Mesenchymal stem cell (in vitro differentiated cells and primary cell): ENCODE data around the gene XPR1.

Experiments used
- DNase-seq: peaks from one replicate; pipeline ENCODE4 v3.0.0-alpha.2; 2013
- H2AFZ ChIP-seq: one replicate; pipeline ENCODE4 v1.6.1; 2013; ENCODE audit warnings: low read depth, mild to moderate bottlenecking, control low read depth, inconsistent platforms, low read length, moderate library complexity
- H2AK5ac ChIP-seq: 2 replicates; pipeline ENCODE4 v1.6.1; 2013; ENCODE audit warnings: low read length, moderate library complexity, mild to moderate bottlenecking, inconsistent platforms; ENCODE audit not compliant: severe bottlenecking
- H2BK120ac ChIP-seq: one replicate; pipeline ENCODE4 v1.6.1; 2013; ENCODE audit warnings: low read depth, mild to moderate bottlenecking, inconsistent platforms, low read length, moderate library complexity
- H2BK12ac ChIP-seq, 2 experiments: one replicate each; pipeline ENCODE4 v1.6.1; 2013; ENCODE audit warnings: inconsistent platforms in 2 of 2, low read length in 2 of 2, mild to moderate bottlenecking in 2 of 2, moderate library complexity in 2 of 2, control low read depth in 1 of 2
- H2BK15ac ChIP-seq: one replicate; pipeline ENCODE4 v1.6.1; 2013; ENCODE audit warnings: mild to moderate bottlenecking, low read depth, inconsistent platforms; ENCODE audit not compliant: poor library complexity, severe bottlenecking
- H2BK5ac ChIP-seq: 2 replicates; pipeline ENCODE4 v1.6.1; 2013; ENCODE audit warnings: low read depth, mild to moderate bottlenecking, low read length, control low read depth, inconsistent platforms; ENCODE audit not compliant: poor library complexity, severe bottlenecking
- H3K14ac ChIP-seq, 2 experiments: one replicate each; pipeline ENCODE4 v1.6.1; 2013; ENCODE audit warnings: inconsistent platforms in 2 of 2, low read length in 2 of 2, control low read depth in 1 of 2, mild to moderate bottlenecking in 1 of 2, moderate library complexity in 1 of 2
- H3K18ac ChIP-seq, 2 experiments: one replicate each; pipeline ENCODE4 v1.6.1; 2013; ENCODE audit warnings: inconsistent platforms in 2 of 2, low read length in 2 of 2, control low read depth in 1 of 2, low read depth in 1 of 2, mild to moderate bottlenecking in 1 of 2
- H3K23ac ChIP-seq, 2 experiments: one replicate each; pipeline ENCODE4 v1.6.1; 2013; ENCODE audit warnings: inconsistent platforms in 2 of 2, low read length in 2 of 2, mild to moderate bottlenecking in 2 of 2, moderate library complexity in 2 of 2, control low read depth in 1 of 2
- H3K27ac ChIP-seq: 2 replicates; pipeline ENCODE4 v1.5.1; 2013; ENCODE audit warnings: mild to moderate bottlenecking, moderate library complexity, low read length, control low read depth, inconsistent platforms; ENCODE audit not compliant: poor library complexity, severe bottlenecking
- H3K27me3 ChIP-seq, 2 experiments: 2 replicates each; pipeline versions ENCODE4 v1.6.1 to v1.7.0; 2013; ENCODE audit warnings: low read length in 2 of 2, mild to moderate bottlenecking in 2 of 2, moderate library complexity in 2 of 2, control low read depth in 1 of 2, inconsistent platforms in 1 of 2; ENCODE audit not compliant: control insufficient read depth in 1 of 2, insufficient read depth in 1 of 2
- H3K36me3 ChIP-seq, 2 experiments: 2 replicates each; pipeline versions ENCODE4 v1.6.1 to v1.7.0; 2013; ENCODE audit warnings: low read length in 2 of 2, control low read depth in 1 of 2, inconsistent platforms in 1 of 2, low read depth in 1 of 2, mild to moderate bottlenecking in 1 of 2; ENCODE audit not compliant: insufficient read depth in 2 of 2, control insufficient read depth in 1 of 2
- H3K4ac ChIP-seq, 2 experiments: one replicate each; pipeline ENCODE4 v1.6.1; 2013; ENCODE audit warnings: inconsistent platforms in 2 of 2, low read length in 2 of 2, mild to moderate bottlenecking in 2 of 2, moderate library complexity in 2 of 2, control low read depth in 1 of 2, low read depth in 1 of 2
- H3K4me1 ChIP-seq: 2 replicates; pipeline ENCODE4 v1.6.1; 2013; ENCODE audit warnings: low read depth, low read length, control low read depth; ENCODE audit not compliant: control insufficient read depth, insufficient read depth
- H3K4me2 ChIP-seq: 2 replicates; pipeline ENCODE4 v1.6.1; 2013; ENCODE audit warnings: low read length, mild to moderate bottlenecking, inconsistent platforms; ENCODE audit not compliant: poor library complexity, severe bottlenecking
- H3K4me3 ChIP-seq, 2 experiments: 2 replicates each; pipeline versions ENCODE4 v1.5.1 to v1.7.0; 2013; ENCODE audit warnings: low read length in 2 of 2, mild to moderate bottlenecking in 2 of 2, control low read depth in 1 of 2, low read depth in 1 of 2; ENCODE audit not compliant: insufficient read depth in 1 of 2
- H3K79me1 ChIP-seq: replicated peaks from 2 replicates; pipeline ENCODE4 v1.6.1; 2013; ENCODE audit warnings: mild to moderate bottlenecking, control low read depth, low read length, inconsistent platforms; ENCODE audit not compliant: poor library complexity, severe bottlenecking
- H3K9ac ChIP-seq: 2 replicates; pipeline ENCODE4 v1.7.0; 2013; ENCODE audit warnings: mild to moderate bottlenecking, low read length, moderate library complexity
- H3K9me3 ChIP-seq: 2 replicates; pipeline ENCODE4 v1.7.0; 2013; ENCODE audit warnings: mild to moderate bottlenecking, low read length; ENCODE audit not compliant: control insufficient read depth
- H4K8ac ChIP-seq: one replicate; pipeline ENCODE4 v1.6.1; 2013; ENCODE audit warnings: inconsistent platforms, mild to moderate bottlenecking, low read length, moderate library complexity
- H4K91ac ChIP-seq: one replicate; pipeline ENCODE4 v1.6.1; 2013; ENCODE audit warnings: mild to moderate bottlenecking, low read length, inconsistent platforms
- WGBS: methylation state at CpG from one replicate; pipeline ENCODE4 v1.1.7; 2013; ENCODE audit warnings: mixed read lengths; 5-methylcytosine and 5-hydroxymethylcytosine counted together

The XPR1 gene

DNA sequence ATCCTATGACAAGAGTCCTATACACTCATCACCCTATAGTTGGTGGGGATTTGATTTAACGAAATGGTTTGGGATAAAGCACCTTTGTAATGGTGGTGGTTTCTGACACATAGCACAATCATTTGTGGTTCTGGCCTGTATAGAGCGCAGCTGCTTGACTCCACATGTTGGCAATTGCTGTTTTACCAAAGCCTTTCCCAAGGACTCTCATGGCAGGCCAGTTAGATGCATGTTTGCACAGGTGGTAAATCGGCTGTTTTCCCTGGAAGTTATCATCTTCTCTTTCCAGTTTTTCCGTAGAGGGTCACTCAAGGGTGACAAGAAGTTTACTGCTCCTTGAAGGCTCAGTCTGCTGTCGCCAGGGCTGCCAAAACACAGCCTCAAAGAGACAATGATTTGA, 17.1 kb upstream of the XPR1 start:
- H3K4me1 ChIP-seq = peaks cover 2% of the 10 kb centered on the region
- no peak overlapping the region for H2BK5ac ChIP-seq
- H3K79me1 ChIP-seq = no peaks in the 10 kb centered on the region
- H3K18ac ChIP-seq = no peak overlapping the region
- H3K23ac ChIP-seq = no peak overlapping the region
- H2AK5ac ChIP-seq = no peak overlapping the region
- H2BK120ac ChIP-seq = no peak overlapping the region
- DNase-seq = no peak
- H3K27ac ChIP-seq = no peak overlapping the region
- H3K9me3 ChIP-seq = no peaks in the 10 kb centered on the region
- no peak overlapping the region for H4K91ac ChIP-seq
- H3K27me3 ChIP-seq = no peaks in the 10 kb centered on the region
- no peak overlapping the region for H2AFZ ChIP-seq
- no peak overlapping the region for H3K4ac ChIP-seq
- no peak overlapping the region for H3K4me2 ChIP-seq
- WGBS = 66% methylated on average over 5 of the region's 5 CpGs
- H2BK12ac ChIP-seq = no peak overlapping the region
- H3K4me3 ChIP-seq = no peak overlapping the region
- H2BK15ac ChIP-seq = no peak overlapping the region
- no peaks in the 10 kb centered on the region for H3K36me3 ChIP-seq
- H3K14ac ChIP-seq = no peak overlapping the region
- H4K8ac ChIP-seq = no peak overlapping the region
- H3K9ac ChIP-seq = no peak overlapping the region

GRCh38 chr1:180615493-180616290, 16.1 kb upstream of the XPR1 start:
- Histone ChIP-seq H3K23ac (no peak overlapping the region), H3K9me3 (no peaks in the 10 kb centered on the region), H3K36me3 (no peaks in the 10 kb centered on the region), H3K27me3 (no peaks in the 10 kb centered on the region), H2AK5ac (no peak overlapping the region), H3K27ac (no peak overlapping the region), H4K8ac (no peak overlapping the region), H3K14ac (no peak overlapping the region), H2BK12ac (no peak overlapping the region), H3K4me3 (no peak overlapping the region), H3K79me1 (no peaks in the 10 kb centered on the region), H2BK15ac (no peak overlapping the region), H3K18ac (no peak overlapping the region), H3K4me1 (peaks cover 2% of the 10 kb centered on the region), H2AFZ (no peak overlapping the region), H2BK120ac (no peak overlapping the region), H3K4me2 (no peak overlapping the region), H2BK5ac (no peak overlapping the region), H4K91ac (no peak overlapping the region), H3K9ac (no peak overlapping the region), H3K4ac (no peak overlapping the region)
- no peak for DNase-seq
- 91% methylated on average over 5 of the region's 8 CpGs for WGBS

GRCh38 chr1:180616439-180616838, 15.4 kb upstream of the XPR1 start:
- no peak overlapping the region for H2AK5ac ChIP-seq
- no peak overlapping the region for H3K23ac ChIP-seq
- H3K4ac ChIP-seq = no peak overlapping the region
- H3K4me2 ChIP-seq = no peak overlapping the region
- no peaks in the 10 kb centered on the region for H3K9me3 ChIP-seq
- H3K4me1 ChIP-seq = peaks cover 2% of the 10 kb centered on the region
- no peak overlapping the region for H2BK120ac ChIP-seq
- no peak overlapping the region for H3K14ac ChIP-seq
- H4K8ac ChIP-seq = no peak overlapping the region
- H3K9ac ChIP-seq = no peak overlapping the region
- WGBS = 92% methylated on average over 6 of the region's 6 CpGs
- H3K4me3 ChIP-seq = no peak overlapping the region
- H3K27ac ChIP-seq = no peak overlapping the region
- no peak for DNase-seq
- H3K79me1 ChIP-seq = no peaks in the 10 kb centered on the region
- H2BK5ac ChIP-seq = no peak overlapping the region
- H3K36me3 ChIP-seq = no peaks in the 10 kb centered on the region
- no peak overlapping the region for H3K18ac ChIP-seq
- no peak overlapping the region for H2BK15ac ChIP-seq
- H3K27me3 ChIP-seq = no peaks in the 10 kb centered on the region
- H2AFZ ChIP-seq = no peak overlapping the region
- H2BK12ac ChIP-seq = no peak overlapping the region
- H4K91ac ChIP-seq = no peak overlapping the region

DNA sequence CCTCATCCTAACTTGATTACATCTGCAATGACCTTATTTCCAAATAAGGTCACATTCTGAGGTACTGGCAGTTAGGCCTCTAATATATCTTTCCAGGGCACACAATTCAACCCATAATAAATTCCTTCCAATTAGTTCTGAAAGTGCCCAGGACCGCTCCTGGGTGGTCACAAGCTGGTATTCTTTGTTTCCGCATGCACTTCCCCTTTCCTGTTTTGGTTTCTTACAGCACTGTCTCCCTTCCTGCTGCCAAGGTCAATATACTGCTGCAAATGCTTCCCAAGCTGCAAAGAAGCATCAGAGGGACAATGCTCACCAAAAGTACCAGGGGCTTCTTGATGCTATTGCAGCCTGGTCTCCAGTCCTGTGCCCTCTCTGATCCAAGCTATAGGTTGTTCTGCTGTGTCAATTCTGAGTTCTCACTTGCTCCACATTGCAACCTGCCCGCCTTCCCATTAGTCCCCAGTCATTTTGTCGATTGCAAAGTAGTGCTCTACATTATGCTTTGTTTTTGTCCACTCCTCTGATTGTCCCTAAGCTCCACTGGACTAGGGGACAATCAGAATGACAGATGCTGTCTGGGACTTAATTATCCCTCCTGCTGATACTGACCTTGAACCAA, 13.9 kb upstream of the XPR1 start:
- H3K23ac ChIP-seq = no peak overlapping the region
- H4K8ac ChIP-seq = no peak overlapping the region
- H3K27me3 ChIP-seq = no peaks in the 10 kb centered on the region
- H3K27ac ChIP-seq = no peak overlapping the region
- no peak overlapping the region for H3K14ac ChIP-seq
- no peak overlapping the region for H4K91ac ChIP-seq
- no peaks in the 10 kb centered on the region for H3K36me3 ChIP-seq
- no peak overlapping the region for H2BK120ac ChIP-seq
- no peak overlapping the region for H3K4ac ChIP-seq
- H3K9ac ChIP-seq = no peak overlapping the region
- H2AK5ac ChIP-seq = no peak overlapping the region
- H3K4me1 ChIP-seq = peaks cover 2% of the 10 kb centered on the region
- H3K18ac ChIP-seq = no peak overlapping the region
- H2BK5ac ChIP-seq = no peak overlapping the region
- no peak overlapping the region for H2BK15ac ChIP-seq
- no peaks in the 10 kb centered on the region for H3K79me1 ChIP-seq
- H3K9me3 ChIP-seq = no peaks in the 10 kb centered on the region
- H3K4me2 ChIP-seq = no peak overlapping the region
- no peak overlapping the region for H2BK12ac ChIP-seq
- 90% methylated on average over 4 of the region's 4 CpGs for WGBS
- no peak for DNase-seq
- H2AFZ ChIP-seq = no peak overlapping the region
- no peak overlapping the region for H3K4me3 ChIP-seq
